ENCODE data around the gene MYO7B.
A peak's percentile ranks its signal among the peaks of the same experiment; 100 is the strongest.

Gene MYO7B

GRCh38 chr2:127589841-127590240 lies 54.4 kb downstream of the MYO7B start:
- no peak overlapping the region for H4K8ac ChIP-seq (ENCODE audit: low read depth, low read length)
- no peak overlapping the region for H2BK5ac ChIP-seq (ENCODE audit: low read length)
- H3K4me2 ChIP-seq (ENCODE audit: insufficient read depth, low read length, poor library complexity, severe bottlenecking): no peak overlapping the region
- H3K79me1 ChIP-seq (ENCODE audit: low read depth, low read length): no peaks in the 10 kb centered on the region
- peak overlapping the region; percentile 64 for H3K18ac ChIP-seq (ENCODE audit: low read length)
- no peak overlapping the region for H2BK15ac ChIP-seq (ENCODE audit: low read length)
- H3K23ac ChIP-seq (ENCODE audit: low read depth, low read length, poor library complexity): no peak overlapping the region
- WGBS, 2 donors (ENCODE audit: extremely low coverage in 2 of 2, insufficient read length in 2 of 2, insufficient replicate concordance in 1 of 2): no CpG with 5 or more reads among the region's 5 CpGs
- H2BK120ac ChIP-seq (ENCODE audit: low read depth, low read length): no peak overlapping the region
- H4K91ac ChIP-seq (ENCODE audit: low read depth, low read length, poor library complexity): no peak overlapping the region
- no peak overlapping the region for H3K14ac ChIP-seq (ENCODE audit: low read length)
- H3K9me3 ChIP-seq (replicated peaks in 1 of 2; ENCODE audit: control insufficient read depth in 2 of 2, insufficient read depth in 1 of 2, low read depth in 1 of 2, low read length in 2 of 2): no peaks in the 10 kb centered on the region
- peak overlapping the region; percentile 71 for H2AK5ac ChIP-seq (ENCODE audit: low read depth, low read length)
- H3K4me3 ChIP-seq (ENCODE audit: low read length in 2 of 2): no peak overlapping the region
- DNase-seq (ENCODE audit: low spot score): no peak
- H3K9ac ChIP-seq (ENCODE audit: low read depth, low read length, poor library complexity): no peak overlapping the region
- H2AFZ ChIP-seq (ENCODE audit: low read length): no peak overlapping the region
- H3K27me3 ChIP-seq (ENCODE audit: control insufficient read depth in 3 of 3, insufficient read depth in 3 of 3, low read depth in 1 of 3, low read length in 3 of 3): no peaks in the 10 kb centered on the region
- H2BK12ac ChIP-seq (ENCODE audit: low read length): no peak overlapping the region
- no peaks in the 10 kb centered on the region for H3K36me3 ChIP-seq (replicated peaks in 1 of 2; ENCODE audit: control insufficient read depth in 2 of 2, insufficient read depth in 2 of 2, low read length in 2 of 2)
- H3K4ac ChIP-seq (ENCODE audit: low read length): no peak overlapping the region
- H3K27ac ChIP-seq (replicated peaks; ENCODE audit: low read length): no peak overlapping the region
- no peaks in the 10 kb centered on the region for H3K4me1 ChIP-seq (ENCODE audit: control insufficient read depth in 2 of 2, insufficient read depth in 1 of 2, low read depth in 1 of 2, low read length in 2 of 2)

GRCh38 chr2:127590386-127591190 lies 55.1 kb downstream of the MYO7B start:
- Histone ChIP-seq H3K4ac (ENCODE audit: low read length) (no peak overlapping the region), H2BK15ac (ENCODE audit: low read length) (no peak overlapping the region), H3K4me1 (ENCODE audit: control insufficient read depth in 2 of 2, insufficient read depth in 1 of 2, low read depth in 1 of 2, low read length in 2 of 2) (no peaks in the 10 kb centered on the region), H3K27ac (replicated peaks; ENCODE audit: low read length) (no peak overlapping the region), H3K4me3 (ENCODE audit: low read length in 2 of 2) (no peak overlapping the region), H2BK5ac (ENCODE audit: low read length) (no peak overlapping the region), H2BK120ac (ENCODE audit: low read depth, low read length) (no peak overlapping the region), H3K4me2 (ENCODE audit: insufficient read depth, low read length, poor library complexity, severe bottlenecking) (no peak overlapping the region), H3K14ac (ENCODE audit: low read length) (no peak overlapping the region), H3K9me3 (replicated peaks in 1 of 2; ENCODE audit: control insufficient read depth in 2 of 2, insufficient read depth in 1 of 2, low read depth in 1 of 2, low read length in 2 of 2) (no peaks in the 10 kb centered on the region), H4K8ac (ENCODE audit: low read depth, low read length) (no peak overlapping the region), H4K91ac (ENCODE audit: low read depth, low read length, poor library complexity) (no peak overlapping the region), H3K18ac (ENCODE audit: low read length) (peak overlapping the region; percentile 27), H3K9ac (ENCODE audit: low read depth, low read length, poor library complexity) (no peak overlapping the region), H3K79me1 (ENCODE audit: low read depth, low read length) (no peaks in the 10 kb centered on the region), H2AK5ac (ENCODE audit: low read depth, low read length) (peak overlapping the region; percentile 71), H2BK12ac (ENCODE audit: low read length) (no peak overlapping the region), H3K27me3 (ENCODE audit: control insufficient read depth in 3 of 3, insufficient read depth in 3 of 3, low read depth in 1 of 3, low read length in 3 of 3) (no peaks in the 10 kb centered on the region), H3K36me3 (replicated peaks in 1 of 2; ENCODE audit: control insufficient read depth in 2 of 2, insufficient read depth in 2 of 2, low read length in 2 of 2) (no peaks in the 10 kb centered on the region), H3K23ac (ENCODE audit: low read depth, low read length, poor library complexity) (no peak overlapping the region), H2AFZ (ENCODE audit: low read length) (peak overlapping the region; percentile 84)
- no CpG with 5 or more reads among the region's 8 CpGs for WGBS, 2 donors (ENCODE audit: extremely low coverage in 2 of 2, insufficient read length in 2 of 2, insufficient replicate concordance in 1 of 2)
- no peak for DNase-seq (ENCODE audit: low spot score)

GRCh38 chr2:127591221-127591923 lies 55.9 kb downstream of the MYO7B start:
- no peak overlapping the region for H3K4me3 ChIP-seq (ENCODE audit: low read length in 2 of 2)
- no peak overlapping the region for H3K23ac ChIP-seq (ENCODE audit: low read depth, low read length, poor library complexity)
- H3K4ac ChIP-seq (ENCODE audit: low read length): no peak overlapping the region
- H2AK5ac ChIP-seq (ENCODE audit: low read depth, low read length): no peak overlapping the region
- H4K8ac ChIP-seq (ENCODE audit: low read depth, low read length): no peak overlapping the region
- no peak overlapping the region for H3K27ac ChIP-seq (replicated peaks; ENCODE audit: low read length)
- H2BK15ac ChIP-seq (ENCODE audit: low read length): no peak overlapping the region
- no peak overlapping the region for H2BK5ac ChIP-seq (ENCODE audit: low read length)
- H3K79me1 ChIP-seq (ENCODE audit: low read depth, low read length): no peaks in the 10 kb centered on the region
- H3K9me3 ChIP-seq (replicated peaks in 1 of 2; ENCODE audit: control insufficient read depth in 2 of 2, insufficient read depth in 1 of 2, low read depth in 1 of 2, low read length in 2 of 2): no peaks in the 10 kb centered on the region
- peak overlapping the region; percentile 84 for H2AFZ ChIP-seq (ENCODE audit: low read length)
- no CpG with 5 or more reads among the region's 10 CpGs for WGBS, 2 donors (ENCODE audit: extremely low coverage in 2 of 2, insufficient read length in 2 of 2, insufficient replicate concordance in 1 of 2)
- H3K18ac ChIP-seq (ENCODE audit: low read length): no peak overlapping the region
- no peak overlapping the region for H3K4me2 ChIP-seq (ENCODE audit: insufficient read depth, low read length, poor library complexity, severe bottlenecking)
- no peaks in the 10 kb centered on the region for H3K4me1 ChIP-seq (ENCODE audit: control insufficient read depth in 2 of 2, insufficient read depth in 1 of 2, low read depth in 1 of 2, low read length in 2 of 2)
- no peaks in the 10 kb centered on the region for H3K36me3 ChIP-seq (replicated peaks in 1 of 2; ENCODE audit: control insufficient read depth in 2 of 2, insufficient read depth in 2 of 2, low read length in 2 of 2)
- no peak overlapping the region for H2BK12ac ChIP-seq (ENCODE audit: low read length)
- peak; percentile 65 for DNase-seq (ENCODE audit: low spot score)
- H3K14ac ChIP-seq (ENCODE audit: low read length): no peak overlapping the region
- peak overlapping the region; percentile 50 for H3K9ac ChIP-seq (ENCODE audit: low read depth, low read length, poor library complexity)
- no peaks in the 10 kb centered on the region for H3K27me3 ChIP-seq (ENCODE audit: control insufficient read depth in 3 of 3, insufficient read depth in 3 of 3, low read depth in 1 of 3, low read length in 3 of 3)
- H2BK120ac ChIP-seq (ENCODE audit: low read depth, low read length): no peak overlapping the region
- H4K91ac ChIP-seq (ENCODE audit: low read depth, low read length, poor library complexity): no peak overlapping the region

- H2BK15ac ChIP-seq (ENCODE audit: low read length): peak overlapping the region; percentile 89
- no peak overlapping the region for H3K4me3 ChIP-seq (ENCODE audit: low read length in 2 of 2)
- H2BK5ac ChIP-seq (ENCODE audit: low read length): peak overlapping the region; percentile 75
These were observed 57.3 kb downstream of the MYO7B start for GRCh38 chr2:127592761-127593227.

More at GRCh38 chr2:127592761-127593227, 57.3 kb downstream of the MYO7B start:
- no peaks in the 10 kb centered on the region for H3K36me3 ChIP-seq (replicated peaks in 1 of 2; ENCODE audit: control insufficient read depth in 2 of 2, insufficient read depth in 2 of 2, low read length in 2 of 2)
- peak overlapping the region; percentile 84 for H2AK5ac ChIP-seq (ENCODE audit: low read depth, low read length)
- no peak overlapping the region for H3K4me2 ChIP-seq (ENCODE audit: insufficient read depth, low read length, poor library complexity, severe bottlenecking)
- no peak overlapping the region for H2BK120ac ChIP-seq (ENCODE audit: low read depth, low read length)
- H2BK12ac ChIP-seq (ENCODE audit: low read length): no peak overlapping the region
- no CpG with 5 or more reads among the region's 37 CpGs for WGBS, 2 donors (ENCODE audit: extremely low coverage in 2 of 2, insufficient read length in 2 of 2, insufficient replicate concordance in 1 of 2)
- H2AFZ ChIP-seq (ENCODE audit: low read length): no peak overlapping the region
- DNase-seq (ENCODE audit: low spot score): no peak
- H4K8ac ChIP-seq (ENCODE audit: low read depth, low read length): no peak overlapping the region
- H4K91ac ChIP-seq (ENCODE audit: low read depth, low read length, poor library complexity): no peak overlapping the region
- H3K23ac ChIP-seq (ENCODE audit: low read depth, low read length, poor library complexity): no peak overlapping the region
- H3K14ac ChIP-seq (ENCODE audit: low read length): peak overlapping the region; percentile 71
- H3K18ac ChIP-seq (ENCODE audit: low read length): no peak overlapping the region
- no peak overlapping the region for H3K4ac ChIP-seq (ENCODE audit: low read length)
- H3K79me1 ChIP-seq (ENCODE audit: low read depth, low read length): no peaks in the 10 kb centered on the region
- no peak overlapping the region for H3K27ac ChIP-seq (replicated peaks; ENCODE audit: low read length)
- no peak overlapping the region for H3K9ac ChIP-seq (ENCODE audit: low read depth, low read length, poor library complexity)
- no peaks in the 10 kb centered on the region for H3K9me3 ChIP-seq (replicated peaks in 1 of 2; ENCODE audit: control insufficient read depth in 2 of 2, insufficient read depth in 1 of 2, low read depth in 1 of 2, low read length in 2 of 2)
- no peaks in the 10 kb centered on the region for H3K4me1 ChIP-seq (ENCODE audit: control insufficient read depth in 2 of 2, insufficient read depth in 1 of 2, low read depth in 1 of 2, low read length in 2 of 2)
- no peaks in the 10 kb centered on the region for H3K27me3 ChIP-seq (ENCODE audit: control insufficient read depth in 3 of 3, insufficient read depth in 3 of 3, low read depth in 1 of 3, low read length in 3 of 3)
